Fibroblast of villous mesenchyme (primary cell): ENCODE results near the gene SDF2. TPM values are rescaled to one million over a fixed set of nuclear protein-coding genes. Genes with fewer than 3 reads are reported as not detected.

Source experiments
- DNase-seq: peaks from one replicate; pipeline ENCODE4 v3.0.0-alpha.2; 2010; ENCODE audit warnings: low read depth
- H3K4me3 ChIP-seq: 2 replicates; pipeline ENCODE4 v1.5.1; 2011; ENCODE audit warnings: low read depth, mild to moderate bottlenecking, low read length
- total RNA-seq: library from RNA; depleted of rRNA; stranded (reverse); fragments of >200 nt; gene quantifications from 2 replicates; pipeline ENCODE4 v1.2.3, GENCODE V29; 2012
- TF ChIP-seq, protein P1 (sequence below): IDR thresholded peaks from 2 replicates; pipeline ENCODE4 v1.5.1; 2012; ENCODE audit warnings: low read depth, mild to moderate bottlenecking, low read length; ENCODE audit not compliant: insufficient read depth

SDF2 gene
- total RNA-seq, 1 donor: 57.4 TPM

GRCh38 chr17:28705074-28705659 is 43.5 kb upstream of the SDF2 start:
- TF ChIP-seq, protein P1, sequence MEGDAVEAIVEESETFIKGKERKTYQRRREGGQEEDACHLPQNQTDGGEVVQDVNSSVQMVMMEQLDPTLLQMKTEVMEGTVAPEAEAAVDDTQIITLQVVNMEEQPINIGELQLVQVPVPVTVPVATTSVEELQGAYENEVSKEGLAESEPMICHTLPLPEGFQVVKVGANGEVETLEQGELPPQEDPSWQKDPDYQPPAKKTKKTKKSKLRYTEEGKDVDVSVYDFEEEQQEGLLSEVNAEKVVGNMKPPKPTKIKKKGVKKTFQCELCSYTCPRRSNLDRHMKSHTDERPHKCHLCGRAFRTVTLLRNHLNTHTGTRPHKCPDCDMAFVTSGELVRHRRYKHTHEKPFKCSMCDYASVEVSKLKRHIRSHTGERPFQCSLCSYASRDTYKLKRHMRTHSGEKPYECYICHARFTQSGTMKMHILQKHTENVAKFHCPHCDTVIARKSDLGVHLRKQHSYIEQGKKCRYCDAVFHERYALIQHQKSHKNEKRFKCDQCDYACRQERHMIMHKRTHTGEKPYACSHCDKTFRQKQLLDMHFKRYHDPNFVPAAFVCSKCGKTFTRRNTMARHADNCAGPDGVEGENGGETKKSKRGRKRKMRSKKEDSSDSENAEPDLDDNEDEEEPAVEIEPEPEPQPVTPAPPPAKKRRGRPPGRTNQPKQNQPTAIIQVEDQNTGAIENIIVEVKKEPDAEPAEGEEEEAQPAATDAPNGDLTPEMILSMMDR: no peak
- H3K4me3 ChIP-seq: no peak overlapping the region
- no peak for DNase-seq

DNA sequence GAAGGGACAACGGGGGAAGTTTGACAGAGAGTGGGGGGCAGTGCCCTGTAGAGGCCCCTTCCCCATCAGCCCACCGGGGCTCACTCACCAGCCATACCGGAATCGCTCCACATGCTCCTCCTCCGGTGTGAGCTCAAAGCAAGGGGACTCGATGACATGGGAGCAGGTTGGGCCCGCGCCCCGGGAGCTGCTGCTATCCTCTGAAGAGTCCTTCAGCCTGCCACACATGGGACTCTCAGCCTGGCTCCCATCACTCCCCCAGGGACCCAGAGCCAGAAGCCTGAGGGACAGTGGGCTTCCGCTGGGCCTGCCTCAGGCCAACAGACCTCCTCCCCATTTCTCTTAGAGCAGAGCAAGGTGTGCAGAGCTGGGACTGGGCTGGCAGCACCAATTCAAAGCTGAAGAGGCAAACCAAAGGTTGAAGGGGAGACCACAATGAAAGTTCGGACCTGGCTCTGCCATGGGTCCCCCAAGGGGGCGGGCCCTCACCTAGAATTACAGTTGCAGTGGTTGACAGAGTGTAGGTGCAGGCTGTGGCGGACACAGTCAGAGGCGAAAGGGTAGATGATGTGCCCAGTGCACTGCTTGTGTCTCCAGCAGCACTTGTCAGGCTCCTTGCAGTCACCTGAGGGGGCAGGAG is 42.6 kb upstream of the SDF2 start:
- no peak overlapping the region for H3K4me3 ChIP-seq
- DNase-seq: no peak
- TF ChIP-seq, protein P1: no peak

DNA sequence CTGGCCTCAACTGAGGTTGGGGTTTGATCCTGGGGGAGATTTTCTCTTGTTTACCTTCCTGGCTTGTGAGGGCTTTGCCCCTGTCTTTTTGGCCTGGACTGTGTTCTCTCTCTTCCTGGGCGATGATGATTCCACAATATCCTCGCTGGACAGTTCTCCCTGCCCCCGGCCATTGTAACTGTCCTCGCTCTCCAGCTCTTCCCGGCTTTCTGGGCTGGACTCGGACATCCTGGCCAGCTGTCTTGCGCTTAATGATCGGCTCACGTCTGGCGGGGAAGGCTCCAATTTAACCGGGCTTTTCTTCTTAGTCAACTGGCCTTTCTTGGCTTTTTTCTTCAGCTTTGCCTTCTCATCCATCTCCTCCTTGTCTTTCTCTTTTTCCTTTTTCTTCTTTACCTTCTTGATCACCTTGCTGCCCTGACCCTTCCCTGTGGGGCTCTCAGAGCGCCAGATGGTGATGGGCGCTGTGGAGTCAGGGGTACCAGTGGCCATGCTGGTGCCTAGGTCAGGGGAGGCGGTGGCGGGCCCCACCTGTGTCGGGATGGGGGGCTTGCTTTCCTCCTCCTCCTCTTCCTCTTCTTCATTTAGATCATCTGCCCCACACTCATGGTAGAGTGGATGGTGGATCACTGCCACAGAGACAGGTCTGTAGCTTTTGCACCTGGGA is 42.0 kb upstream of the SDF2 start:
- no peak for DNase-seq
- H3K4me3 ChIP-seq: no peak overlapping the region
- TF ChIP-seq, protein P1: no peak

- TF ChIP-seq, protein P1: no peak
Observed at GRCh38 chr17:28702752-28703150, 41.0 kb upstream of the SDF2 start.

GRCh38 chr17:28702026-28702751 is 40.5 kb upstream of the SDF2 start:
- no peak overlapping the region for H3K4me3 ChIP-seq
- no peak for DNase-seq
- TF ChIP-seq, protein P1: no peak

More at GRCh38 chr17:28702752-28703150, 41.0 kb upstream of the SDF2 start:
- DNase-seq: no peak
- no peak overlapping the region for H3K4me3 ChIP-seq

GRCh38 chr17:28700830-28701492 is 39.3 kb upstream of the SDF2 start:
- no peak for DNase-seq
- TF ChIP-seq, protein P1: no peak

More at GRCh38 chr17:28700830-28701492, 39.3 kb upstream of the SDF2 start:
- H3K4me3 ChIP-seq: no peak overlapping the region
